Mesodermal cell (in vitro differentiated cells): ENCODE results near the gene S100A5.
"Not testable (repeated sequence)": the region's sequence is repeated elsewhere in the genome, so short reads cannot be mapped to it uniquely, and the experiment has no call there.

Experiments used
- H3K27ac ChIP-seq: 2 replicates; pipeline ENCODE4 v1.7.0; 2013; ENCODE audit warnings: mild to moderate bottlenecking, low read depth, low read length, moderate library complexity; ENCODE audit not compliant: severe bottlenecking
- H3K36me3 ChIP-seq: 2 replicates; pipeline ENCODE4 v1.7.1; 2013; ENCODE audit warnings: mild to moderate bottlenecking, low read length, moderate library complexity; ENCODE audit not compliant: control insufficient read depth, insufficient read depth
- H3K4me1 ChIP-seq: one replicate; pipeline ENCODE4 v1.7.1; 2013; ENCODE audit warnings: mild to moderate bottlenecking, low read length; ENCODE audit not compliant: insufficient read depth, control insufficient read depth, poor library complexity, severe bottlenecking
- H3K4me3 ChIP-seq: 2 replicates; pipeline ENCODE4 v1.7.0; 2013; ENCODE audit warnings: low read length, control low read depth, mild to moderate bottlenecking; ENCODE audit not compliant: insufficient read depth, poor library complexity, severe bottlenecking; ENCODE audit errors: extremely low read depth
- H3K9me3 ChIP-seq: 2 replicates; pipeline ENCODE4 v1.7.1; 2013; ENCODE audit warnings: mild to moderate bottlenecking, low read length, moderate library complexity; ENCODE audit not compliant: control insufficient read depth
- WGBS, 2 experiments: methylation state at CpG; one replicate each; pipeline ENCODE4 v1.1.5; 2013; ENCODE audit warnings: missing lambda C conversion rate in 2 of 2; ENCODE audit not compliant: insufficient coverage in 2 of 2; 5-methylcytosine and 5-hydroxymethylcytosine counted together

Gene S100A5

GRCh38 chr1:153577624-153578051 is 36.9 kb upstream of the S100A5 start:
- 78 to 87% methylated on average over 4 to 9 of the region's 9 CpGs for WGBS, 2 experiments
- Histone ChIP-seq H3K4me3 (no peak overlapping the region), H3K36me3 (no peaks in the 10 kb centered on the region), H3K9me3 (no peaks in the 10 kb centered on the region), H3K27ac (no peak overlapping the region), H3K4me1 (peaks cover 22% of the 10 kb centered on the region)

GRCh38 chr1:153577138-153577537 is 36.4 kb upstream of the S100A5 start:
- 83 to 90% methylated on average over 4 of the region's 4 CpGs for WGBS, 2 experiments
- no peaks in the 10 kb centered on the region for H3K36me3 ChIP-seq
- H3K4me1 ChIP-seq: peaks cover 23% of the 10 kb centered on the region
- no peaks in the 10 kb centered on the region for H3K9me3 ChIP-seq
- H3K27ac ChIP-seq: no peak overlapping the region
- no peak overlapping the region for H3K4me3 ChIP-seq

DNA sequence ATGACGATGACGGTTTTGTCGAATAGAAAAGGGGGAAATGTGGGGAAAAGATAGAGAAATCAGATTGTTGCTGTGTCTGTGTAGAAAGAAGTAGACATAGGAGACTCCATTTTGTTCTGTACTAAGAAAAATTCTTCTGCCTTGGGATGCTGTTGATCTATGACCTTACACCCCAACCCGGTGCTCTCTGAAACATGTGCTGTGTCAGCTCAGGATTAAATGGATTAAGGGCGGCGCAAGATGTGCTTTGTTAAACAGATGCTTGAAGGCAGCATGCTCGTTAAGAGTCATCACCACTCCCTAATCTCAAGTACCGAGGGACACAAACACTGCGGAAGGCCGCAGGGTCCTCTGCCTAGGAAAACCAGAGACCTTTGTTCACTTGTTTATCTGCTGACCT is 34.8 kb upstream of the S100A5 start:
- not testable (repeated sequence) for H3K27ac ChIP-seq, H3K9me3 ChIP-seq, H3K36me3 ChIP-seq, H3K4me3 ChIP-seq
- WGBS, 2 experiments: 90 to 97% methylated on average over 3 of the region's 10 CpGs
- H3K4me1 ChIP-seq: peaks cover 23% of the 10 kb centered on the region

DNA sequence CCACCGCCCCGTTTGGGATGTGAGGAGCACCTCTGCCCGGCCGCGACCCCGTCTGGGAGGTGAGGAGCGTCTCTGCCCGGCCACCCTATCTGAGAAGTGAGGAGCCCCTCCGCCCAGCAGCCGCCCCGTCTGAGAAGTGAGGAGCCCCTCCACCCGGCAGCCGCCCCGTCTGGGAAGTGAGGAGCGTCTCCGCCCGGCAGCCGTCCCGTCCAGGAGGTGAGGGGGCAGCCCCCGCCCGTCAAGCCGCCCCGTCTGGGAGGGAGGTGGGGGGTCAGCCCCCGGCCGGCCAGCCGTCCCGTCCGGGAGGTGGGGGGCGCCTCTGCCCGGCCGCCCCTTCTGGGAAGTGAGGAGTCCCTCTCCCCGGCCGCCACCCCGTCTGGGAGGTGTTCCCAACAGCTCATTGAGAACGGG is 34.4 kb upstream of the S100A5 start:
- not testable (repeated sequence) for H3K27ac ChIP-seq, H3K36me3 ChIP-seq, H3K9me3 ChIP-seq, H3K4me3 ChIP-seq
- H3K4me1 ChIP-seq: peaks cover 23% of the 10 kb centered on the region
- WGBS, 2 experiments: 95% methylated on average over 8 to 32 of the region's 35 CpGs

DNA sequence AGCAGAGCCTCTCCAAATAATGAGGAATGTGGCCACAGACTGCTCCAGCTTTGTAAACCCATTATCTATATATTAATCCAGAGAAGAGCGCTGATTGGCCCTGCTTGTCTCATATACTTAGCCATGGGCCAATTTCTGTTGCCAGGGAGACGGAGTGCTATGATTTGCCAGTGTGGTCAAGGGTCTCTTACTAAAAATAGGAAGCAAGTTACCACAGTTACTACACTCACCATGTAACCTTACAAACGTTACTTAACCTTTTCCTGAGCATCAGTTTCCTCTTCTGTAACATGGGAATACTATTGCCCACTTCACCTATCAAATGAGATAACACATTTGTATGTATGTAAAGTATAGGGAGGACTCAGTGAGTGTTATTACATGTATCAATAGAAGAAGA is 32.6 kb upstream of the S100A5 start:
- Histone ChIP-seq H3K4me3 (no peak overlapping the region), H3K36me3 (no peaks in the 10 kb centered on the region), H3K9me3 (no peaks in the 10 kb centered on the region), H3K4me1 (peaks cover 14% of the 10 kb centered on the region), H3K27ac (no peak overlapping the region)
- 94 to 100% methylated on average over 1 to 2 of the region's 3 CpGs for WGBS, 2 experiments

DNA sequence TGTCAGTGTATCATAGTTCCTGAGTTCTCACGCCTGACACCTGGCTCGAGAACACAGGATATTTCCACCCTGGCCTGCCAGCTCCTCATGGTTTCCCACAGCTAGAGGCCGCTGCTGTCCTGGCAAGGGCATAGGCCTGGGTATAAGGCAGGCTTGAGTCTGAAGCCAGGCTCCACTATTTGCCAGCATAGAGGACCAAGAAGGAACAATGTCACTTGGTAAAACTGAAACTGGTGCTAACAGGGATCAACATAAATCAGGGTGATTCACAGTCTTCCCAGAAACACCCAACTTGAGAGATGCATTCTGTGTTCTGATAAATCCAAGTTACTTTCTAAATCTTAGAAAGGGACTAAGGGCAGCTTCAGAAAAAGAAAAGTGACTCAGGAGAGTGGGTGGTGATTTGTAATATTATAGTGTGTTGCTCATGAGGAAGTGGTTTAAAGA is 31.9 kb upstream of the S100A5 start:
- WGBS, 2 experiments: 27 to 58% methylated on average over 3 of the region's 3 CpGs
- no peaks in the 10 kb centered on the region for H3K9me3 ChIP-seq
- H3K4me1 ChIP-seq: peaks cover 15% of the 10 kb centered on the region
- H3K27ac ChIP-seq: no peak overlapping the region
- H3K4me3 ChIP-seq: no peak overlapping the region
- H3K36me3 ChIP-seq: no peaks in the 10 kb centered on the region

GRCh38 chr1:153571706-153572105 is 31.0 kb upstream of the S100A5 start:
- Histone ChIP-seq H3K36me3 (no peaks in the 10 kb centered on the region), H3K9me3 (no peaks in the 10 kb centered on the region), H3K4me3 (no peak overlapping the region), H3K27ac (no peak overlapping the region), H3K4me1 (peaks cover 20% of the 10 kb centered on the region)
- 95 to 98% methylated on average over 3 to 5 of the region's 7 CpGs for WGBS, 2 experiments

- no peak overlapping the region for H3K27ac ChIP-seq
These were observed 30.1 kb upstream of the S100A5 start for GRCh38 chr1:153570874-153571273.

GRCh38 chr1:153569465-153569864 is 28.7 kb upstream of the S100A5 start:
- Histone ChIP-seq H3K4me1 (peaks cover 31% of the 10 kb centered on the region), H3K36me3 (no peaks in the 10 kb centered on the region), H3K4me3 (no peak overlapping the region), H3K27ac (no peak overlapping the region), H3K9me3 (no peaks in the 10 kb centered on the region)
- WGBS, 2 experiments: 95 to 96% methylated on average over 5 of the region's 8 CpGs

More at GRCh38 chr1:153570874-153571273, 30.1 kb upstream of the S100A5 start:
- Histone ChIP-seq H3K9me3 (no peaks in the 10 kb centered on the region), H3K36me3 (no peaks in the 10 kb centered on the region), H3K4me3 (no peak overlapping the region), H3K4me1 (peaks cover 22% of the 10 kb centered on the region)
- WGBS, 2 experiments: 100% methylated on average over 4 of the region's 5 CpGs

- Histone ChIP-seq H3K4me3 (no peak overlapping the region), H3K27ac (peak overlapping the region; percentile 90), H3K36me3 (no peaks in the 10 kb centered on the region), H3K9me3 (no peaks in the 10 kb centered on the region), H3K4me1 (peaks cover 40% of the 10 kb centered on the region)
- 27 to 28% methylated on average over 20 to 25 of the region's 25 CpGs for WGBS, 2 experiments
These were observed 27.8 kb upstream of the S100A5 start for GRCh38 chr1:153568367-153569099.

DNA sequence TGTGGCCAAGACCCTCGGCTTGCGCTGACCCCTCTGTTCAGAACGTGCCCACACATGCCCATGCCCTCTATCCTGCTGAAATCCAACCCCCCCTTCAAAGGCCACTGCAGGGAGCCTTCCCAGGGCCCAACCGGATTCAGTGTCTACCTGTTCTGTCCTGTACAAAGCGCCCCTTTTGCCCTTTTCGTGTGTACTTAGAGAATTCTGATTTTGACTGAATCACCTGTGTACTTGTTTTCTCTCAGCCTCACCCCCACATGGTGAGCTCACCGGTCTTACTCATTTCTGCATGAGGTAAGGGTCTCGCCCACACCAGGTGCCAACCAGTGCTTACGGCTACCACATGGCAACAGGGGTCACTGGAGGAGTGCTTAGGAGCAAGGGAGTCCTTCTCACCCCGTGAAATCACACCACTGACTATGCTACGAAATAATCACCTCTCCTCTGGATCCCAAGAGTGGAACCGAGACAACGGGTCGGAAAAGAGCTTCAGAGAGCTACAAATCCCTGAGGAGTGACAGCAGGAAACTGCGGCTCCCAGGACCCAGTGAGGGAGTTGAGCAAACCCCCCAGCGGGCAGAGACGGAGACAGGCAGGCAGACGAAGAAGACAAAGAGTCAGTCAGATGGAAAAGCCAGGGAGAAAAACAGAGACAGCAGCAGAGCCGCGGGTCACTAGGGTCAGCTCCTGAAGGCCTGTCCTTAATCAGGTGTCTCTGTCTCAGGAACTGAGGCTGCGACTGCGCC is 27.1 kb upstream of the S100A5 start:
- Histone ChIP-seq H3K27ac (peak overlapping the region; percentile 90), H3K36me3 (no peaks in the 10 kb centered on the region), H3K9me3 (no peaks in the 10 kb centered on the region), H3K4me1 (peaks cover 42% of the 10 kb centered on the region), H3K4me3 (no peak overlapping the region)
- 61 to 72% methylated on average over 18 of the region's 22 CpGs for WGBS, 2 experiments
